Measurements from ENCODE around the gene IFFO2.
A peak's percentile ranks its signal among the peaks of the same experiment; 100 is the strongest.
"Not testable (repeated sequence)": the region's sequence is repeated elsewhere in the genome, so short reads cannot be mapped to it uniquely, and the experiment has no call there.

The IFFO2 gene

DNA sequence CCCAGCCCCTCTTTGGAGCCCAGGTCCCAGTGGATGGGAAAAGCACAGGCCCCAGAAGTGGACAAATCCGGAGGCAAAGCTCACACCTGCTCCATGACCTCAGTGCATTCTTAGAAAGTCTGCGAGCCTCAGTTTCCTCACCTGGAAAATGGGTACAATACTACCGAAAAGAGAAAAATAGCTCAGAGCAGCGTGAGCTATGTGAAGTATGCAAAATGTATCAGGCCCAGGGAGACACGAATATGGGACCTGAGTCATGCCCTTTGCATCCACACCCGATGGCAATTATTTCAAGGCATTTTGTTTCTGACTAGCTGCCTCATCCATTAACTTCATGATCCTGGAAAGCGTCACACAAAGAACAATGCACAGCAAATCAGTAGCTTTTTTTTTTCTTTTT is 63.4 kb downstream of the IFFO2 start:
- no peak for DNase-seq (ENCODE audit: low spot score)

- not testable (repeated sequence) for DNase-seq (ENCODE audit: low spot score)
These were observed 64.6 kb downstream of the IFFO2 start for GRCh38 chr1:18891858-18892257.

- DNase-seq (ENCODE audit: low spot score), result no peak
These were observed 65.1 kb downstream of the IFFO2 start for GRCh38 chr1:18891426-18891780.

GRCh38 chr1:18890706-18891425 is 65.6 kb downstream of the IFFO2 start:
- DNase-seq (ENCODE audit: low spot score), result no peak

DNA sequence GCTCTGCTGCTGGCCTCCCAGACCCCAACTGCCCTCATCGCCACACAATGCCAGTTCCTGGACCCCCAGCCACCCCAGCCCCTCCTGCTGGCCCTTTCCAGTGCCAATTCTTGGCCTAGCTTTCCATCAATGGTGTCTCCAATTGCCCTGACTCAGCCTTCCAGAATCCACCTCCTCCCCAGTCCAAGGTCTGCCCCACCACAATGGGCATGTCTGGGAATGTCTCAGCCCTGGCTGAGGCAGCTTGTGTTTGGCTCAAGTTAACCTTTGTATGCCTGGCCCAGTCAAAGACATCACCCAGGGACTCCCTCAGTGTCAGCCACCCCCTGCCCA is 70.5 kb downstream of the IFFO2 start:
- no peak for DNase-seq (ENCODE audit: low spot score)

DNA sequence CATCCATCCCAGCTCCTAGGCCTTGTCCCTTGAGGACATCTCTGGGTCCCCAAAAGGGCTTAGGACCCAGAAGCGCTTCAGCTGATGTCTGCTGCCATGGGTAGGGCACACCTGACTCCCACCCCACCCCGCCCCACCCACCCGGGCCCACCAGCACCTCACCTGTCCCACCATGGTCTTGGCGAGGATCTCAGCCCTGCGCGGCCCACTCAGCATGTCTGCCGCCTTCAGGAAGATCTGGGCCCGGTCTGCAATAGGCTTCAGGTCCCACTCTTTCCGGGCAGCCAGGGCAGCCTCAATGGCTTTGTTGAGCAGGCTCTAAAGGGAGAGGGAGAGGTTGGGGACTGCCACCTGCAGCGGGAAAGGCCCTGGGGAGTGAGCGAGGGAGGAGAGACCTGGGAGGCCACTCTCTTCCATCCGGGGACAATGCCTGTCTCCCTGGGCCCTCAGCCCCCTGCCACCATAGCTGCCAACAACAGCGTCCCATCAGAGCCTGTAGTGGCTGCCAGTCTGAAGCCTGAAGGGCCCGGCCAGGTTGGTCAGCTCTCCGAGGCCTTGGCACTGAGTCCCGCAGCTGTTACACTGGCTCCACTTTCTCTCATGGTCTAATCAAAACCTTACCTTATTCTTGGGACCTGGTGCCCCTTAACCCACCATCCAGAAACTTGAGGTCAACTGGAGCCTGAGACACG is 71.0 kb downstream of the IFFO2 start:
- DNase-seq (ENCODE audit: low spot score), result no peak

DNA sequence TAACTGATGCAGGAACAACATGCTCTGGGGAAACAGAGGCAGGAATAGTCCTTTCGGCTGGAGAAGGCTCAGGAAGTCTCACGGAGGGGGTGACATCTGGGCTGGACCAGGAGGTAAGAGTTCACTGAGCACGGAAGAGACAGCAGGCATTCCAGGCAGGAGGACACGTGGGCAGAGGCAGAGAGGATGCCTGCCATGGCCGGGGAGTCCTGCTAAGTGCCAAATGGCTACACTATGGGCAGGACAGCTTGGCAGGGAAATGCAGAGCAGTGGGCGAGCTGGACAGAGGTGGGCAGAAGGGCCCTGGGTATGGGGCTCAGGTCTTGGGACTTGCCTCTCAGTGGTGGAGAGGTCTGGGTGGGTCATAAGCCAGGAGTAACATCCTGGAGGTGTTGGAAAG is 71.7 kb downstream of the IFFO2 start:
- peak; percentile 36 for DNase-seq (ENCODE audit: low spot score)

- DNase-seq (ENCODE audit: low spot score), result no peak
These were observed 72.1 kb downstream of the IFFO2 start for GRCh38 chr1:18884419-18884717.

- peak; percentile 86 for DNase-seq (ENCODE audit: low spot score)
These were observed 72.6 kb downstream of the IFFO2 start for GRCh38 chr1:18883636-18884418.

- no peak for DNase-seq (ENCODE audit: low spot score)
These were observed 73.4 kb downstream of the IFFO2 start for GRCh38 chr1:18883079-18883478.

DNA sequence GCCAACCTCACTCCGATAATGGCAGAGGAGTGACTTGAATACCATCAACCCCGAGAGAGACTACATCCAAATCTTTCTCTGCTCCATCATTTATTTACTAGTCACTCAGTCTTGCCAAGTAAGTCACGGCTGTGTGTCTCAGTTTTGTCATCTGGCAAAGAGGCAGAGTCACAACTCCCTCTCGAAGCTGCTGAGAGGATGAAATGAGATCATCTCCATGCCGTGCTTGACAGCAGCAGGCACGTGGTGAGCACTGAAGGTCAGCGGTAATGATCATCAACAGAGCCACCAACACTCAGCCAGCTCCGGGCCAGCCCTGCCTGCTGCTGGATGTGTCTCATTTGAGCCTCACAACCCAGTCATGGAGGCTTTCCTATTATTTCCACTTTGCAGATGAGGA is 74.0 kb downstream of the IFFO2 start:
- DNase-seq (ENCODE audit: low spot score), result no peak

DNA sequence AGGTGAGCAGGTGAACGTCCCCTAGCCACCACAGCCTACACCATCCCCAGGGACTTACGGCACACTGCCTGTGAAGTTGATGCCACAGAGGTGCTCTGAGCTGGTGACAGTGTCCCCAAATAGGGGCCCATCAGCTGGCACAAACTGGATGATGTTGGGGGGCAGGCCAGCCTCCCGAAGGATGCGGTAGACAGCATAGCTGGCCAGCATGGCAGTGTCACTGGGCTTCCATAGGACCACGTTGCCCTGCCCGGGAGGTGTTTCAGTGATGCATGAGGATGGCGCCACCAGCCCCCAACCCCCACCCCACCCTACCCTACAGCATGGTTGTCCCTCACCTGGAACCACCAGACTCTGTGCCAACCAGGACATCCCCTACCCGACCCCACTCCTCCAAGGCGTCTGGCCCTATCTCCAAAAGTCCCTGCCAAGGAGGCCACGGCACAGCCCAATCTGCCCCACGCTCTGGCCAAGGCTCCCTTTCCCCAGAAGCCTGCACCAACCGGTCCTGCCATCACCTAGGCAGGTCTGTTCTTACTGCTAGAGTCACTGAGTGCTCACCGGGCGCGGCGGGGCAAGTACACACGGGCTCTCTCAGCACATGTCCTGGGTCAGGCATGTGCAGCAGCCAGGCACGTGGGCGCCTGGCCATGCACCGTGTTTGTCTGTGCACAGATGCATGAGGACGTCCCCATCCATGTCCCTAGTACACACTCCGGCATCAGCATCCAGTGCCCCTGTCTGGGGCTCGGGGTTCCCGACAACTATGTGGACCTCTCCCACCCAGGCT is 74.6 kb downstream of the IFFO2 start:
- DNase-seq (ENCODE audit: low spot score), result no peak

GRCh38 chr1:18881164-18881563 is 75.3 kb downstream of the IFFO2 start:
- DNase-seq (ENCODE audit: low spot score), result no peak

- DNase-seq (ENCODE audit: low spot score), result no peak
These were observed 75.9 kb downstream of the IFFO2 start for GRCh38 chr1:18880585-18880984.

DNA sequence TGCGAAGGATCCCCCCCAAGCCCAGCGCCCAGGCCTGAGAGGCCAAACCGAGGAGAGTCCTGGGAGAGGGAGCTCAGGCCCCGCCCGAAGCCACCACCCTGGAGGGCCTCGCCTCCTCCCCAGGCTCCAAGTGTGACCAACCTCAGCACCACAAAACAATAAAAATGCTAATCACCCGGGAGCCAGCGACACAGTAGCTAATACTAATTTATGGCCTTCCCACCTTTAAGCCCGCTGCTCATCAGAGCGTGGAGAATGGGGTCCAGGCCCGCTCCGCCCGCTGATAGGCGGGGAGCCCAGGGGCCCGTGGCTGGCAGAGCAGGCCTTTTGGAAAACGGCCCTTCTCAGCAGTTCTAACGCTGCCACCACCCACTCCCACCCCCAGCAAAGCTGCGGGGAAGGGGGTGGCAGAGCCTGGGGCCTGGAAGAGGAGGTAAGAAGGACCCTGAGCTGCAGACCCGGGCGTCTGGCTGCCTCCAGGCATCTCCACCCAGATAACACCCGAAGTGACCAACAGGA is 76.6 kb downstream of the IFFO2 start:
- DNase-seq (ENCODE audit: low spot score), result no peak

DNA sequence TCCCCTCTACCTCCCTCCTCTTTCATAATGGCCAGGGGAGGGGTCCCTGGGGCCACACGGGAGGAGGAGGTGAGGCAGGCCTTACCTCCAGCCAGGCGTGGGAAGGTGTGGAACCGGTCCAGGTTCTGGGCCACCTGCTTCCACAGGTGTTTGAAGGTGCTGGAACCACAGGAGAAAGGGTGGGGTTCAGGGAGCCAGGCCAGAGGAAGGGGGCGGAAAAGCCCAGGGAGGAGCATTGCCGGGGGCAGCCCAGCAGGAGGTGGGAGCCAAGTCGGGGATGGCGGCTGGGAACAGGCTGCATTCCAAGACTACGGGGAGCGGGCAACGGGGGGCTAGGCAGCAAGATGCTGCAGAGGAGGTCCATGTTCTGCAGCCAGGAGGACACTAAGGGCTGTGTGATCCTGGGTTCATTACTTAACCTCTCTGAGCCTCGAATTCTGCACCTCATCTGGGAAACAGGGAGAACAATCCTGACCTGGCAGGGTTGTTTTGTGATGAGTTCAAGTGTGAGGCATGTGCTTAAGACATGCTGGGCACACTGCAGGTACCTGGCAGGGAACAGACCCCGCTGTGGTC is 77.2 kb downstream of the IFFO2 start:
- no peak for DNase-seq (ENCODE audit: low spot score)

DNA sequence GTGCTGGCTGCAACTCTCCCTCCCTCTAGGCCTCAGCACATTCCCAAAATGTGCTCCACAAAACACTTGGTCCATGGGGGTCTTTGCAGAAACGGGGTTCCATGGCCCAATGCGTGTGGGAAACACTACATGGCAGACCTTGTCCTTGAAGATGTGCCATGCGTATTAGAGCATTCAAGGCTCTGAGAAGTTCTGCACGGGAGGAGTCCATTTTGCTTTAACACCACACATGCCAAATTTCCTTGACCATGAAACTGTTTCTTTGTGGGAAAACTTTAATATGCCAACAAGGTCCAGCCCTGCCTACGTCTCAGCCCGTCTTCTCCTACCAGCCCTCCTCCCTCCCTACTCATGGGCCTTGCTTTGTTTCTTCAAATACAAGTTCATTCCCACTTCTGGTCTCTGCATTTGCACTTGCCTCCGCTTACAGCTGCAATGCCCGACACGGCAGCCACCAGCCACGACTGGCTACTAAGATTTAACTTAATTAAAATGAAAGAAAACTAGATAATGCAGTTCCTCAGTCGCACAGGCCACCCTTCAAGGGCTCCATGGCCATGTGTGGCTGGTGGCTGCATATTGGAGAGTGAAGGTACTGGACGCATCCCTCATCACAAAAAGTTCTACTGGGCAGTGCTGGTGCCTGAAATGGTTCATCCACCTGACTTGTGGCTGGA is 77.8 kb downstream of the IFFO2 start:
- no peak for DNase-seq (ENCODE audit: low spot score)

DNA sequence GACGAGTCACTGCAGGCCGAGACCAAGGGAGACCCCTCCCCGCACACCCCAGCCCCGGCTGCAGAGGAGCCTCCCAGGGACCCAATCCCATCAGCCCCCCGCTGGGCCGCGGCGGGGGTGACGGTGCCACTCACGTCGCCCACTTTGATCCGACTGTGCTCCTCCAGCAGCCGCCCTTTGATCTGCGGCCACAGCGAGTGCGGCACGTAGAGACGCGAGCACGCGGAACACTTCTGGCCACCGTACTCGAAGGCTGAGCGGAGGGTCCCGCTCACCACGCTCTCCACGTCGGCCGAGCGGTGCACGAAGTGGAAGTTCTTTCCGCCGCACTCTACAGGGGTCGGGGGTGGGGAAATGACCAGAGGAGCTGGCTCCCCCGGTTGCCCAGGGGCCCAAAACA is 79.2 kb downstream of the IFFO2 start:
- DNase-seq (ENCODE audit: low spot score), result no peak

DNA sequence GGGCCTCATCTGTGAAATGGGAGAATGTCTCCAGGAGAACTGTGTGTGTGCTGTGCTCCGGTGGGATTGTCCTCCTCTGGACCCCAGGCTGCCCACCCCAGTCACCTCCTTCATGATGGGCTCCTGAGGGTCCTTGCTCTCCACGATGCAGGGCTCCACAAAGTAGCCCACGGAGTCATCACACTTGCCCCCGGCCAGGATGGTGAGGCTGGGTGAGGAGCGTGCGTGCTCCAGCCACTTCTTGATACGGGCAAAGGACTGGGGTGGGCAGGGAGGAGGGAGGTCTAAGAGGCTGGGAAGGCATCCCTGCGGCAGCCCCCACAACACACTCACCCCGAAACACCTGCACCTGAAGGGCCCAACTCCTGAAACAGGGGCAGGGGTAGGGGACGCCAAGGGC is 80.3 kb downstream of the IFFO2 start:
- no peak for DNase-seq (ENCODE audit: low spot score)

- no peak for DNase-seq (ENCODE audit: low spot score)
These were observed 80.7 kb downstream of the IFFO2 start for GRCh38 chr1:18875796-18876128.

DNA sequence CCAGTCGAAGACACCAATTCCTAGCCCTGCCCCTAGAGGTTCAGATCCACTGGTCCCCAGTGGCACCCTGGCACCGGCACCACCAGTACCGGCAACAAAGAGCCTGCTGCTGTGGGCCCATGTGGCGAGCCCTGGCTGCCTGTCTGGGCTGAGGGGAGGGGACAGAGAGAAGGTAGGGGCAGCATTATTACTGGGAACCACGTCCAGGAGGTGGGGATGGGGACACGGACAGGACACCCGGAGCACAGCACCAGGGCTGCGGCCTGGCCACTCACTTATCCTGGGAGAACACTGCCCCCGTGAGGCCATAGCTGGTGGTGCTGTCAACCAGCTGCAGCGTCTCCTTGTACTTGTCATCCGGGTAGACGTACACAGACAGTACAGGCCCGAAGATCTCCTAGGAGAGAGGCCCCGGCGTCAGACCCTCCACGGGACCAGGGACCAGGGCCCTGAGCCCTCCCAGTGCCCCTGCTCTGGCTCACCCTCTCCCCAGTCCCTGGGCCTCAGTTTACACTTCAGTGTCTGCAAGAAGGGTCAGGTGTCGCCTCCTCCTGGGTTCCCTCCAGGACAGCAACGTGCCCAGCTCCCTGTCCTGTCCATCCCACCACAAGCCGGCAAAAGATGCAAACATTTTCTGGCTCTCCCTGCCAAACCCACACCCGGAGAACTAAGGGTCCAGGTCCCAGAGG is 81.2 kb downstream of the IFFO2 start:
- DNase-seq (ENCODE audit: low spot score), result peak; percentile 82

All from cerebellar cortex (tissue), 1 donor.